DOHH2 (cell line): ENCODE data around the gene SETD1A.

Experiments used
- CTCF ChIP-seq: fragments of 200-600 bp; sonication (generic); IDR thresholded peaks from one replicate; pipeline ENCODE4 v1.5.1; 2014; ENCODE audit warnings: antibody characterized with exemption, mild to moderate bottlenecking, low read depth, low read length; ENCODE audit not compliant: poor library complexity, severe bottlenecking
- EZH2phosphoT487 ChIP-seq: fragments of 200-600 bp; sonication (generic); IDR thresholded peaks from 2 replicates; pipeline ENCODE4 v1.6.1; 2017; ENCODE audit warnings: borderline replicate concordance, mild to moderate bottlenecking, antibody characterized with exemption, low read length, moderate library complexity, mixed read lengths

- TF ChIP-seq EZH2phosphoT487 = no peak
- TF ChIP-seq CTCF = no peak
Observed at GRCh38 chr16:31029272-31029671, 71.7 kb downstream of the SETD1A start.
